Measurements from ENCODE around the gene JARID2. TPM values are rescaled to one million over a fixed set of nuclear protein-coding genes. Genes with fewer than 3 reads are reported as not detected.
A peak's percentile ranks its signal among the peaks of the same experiment; 100 is the strongest.

The JARID2 gene
- total RNA-seq, 1 donor from 2014 or later, result 65.6 TPM

DNA sequence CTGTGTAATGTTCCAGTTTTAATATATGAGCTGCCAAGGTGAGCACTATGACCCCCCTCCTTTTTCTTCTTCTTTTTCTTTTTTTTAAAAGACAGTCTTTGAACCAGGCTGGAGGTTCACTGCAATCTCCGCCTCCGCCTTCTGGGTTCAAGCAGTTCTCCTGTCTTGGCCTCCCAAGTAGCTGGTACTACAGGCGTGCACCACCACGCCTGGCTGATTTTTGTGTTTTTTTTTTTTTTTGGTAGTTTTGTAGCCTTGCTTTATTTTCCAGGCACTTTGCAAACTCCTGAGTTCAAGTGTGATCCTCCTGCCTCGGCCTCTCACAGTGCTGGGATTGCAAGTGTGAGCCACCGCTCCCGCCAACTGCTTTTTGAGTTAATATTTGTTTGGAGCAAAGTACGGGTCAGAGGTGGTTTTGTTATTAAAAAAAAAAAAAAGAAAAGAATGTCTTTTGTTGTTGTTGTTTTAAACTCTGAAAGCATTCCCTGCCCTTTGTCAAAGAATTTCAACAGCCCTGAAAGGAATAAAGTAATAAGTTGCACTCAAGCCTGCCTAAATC lies 78.6 kb downstream of the JARID2 start:
- Mint-ChIP-seq H3K27me3 (no peaks in the 10 kb centered on the region), H3K4me1 (ENCODE audit: low read depth) (peaks cover 44% of the 10 kb centered on the region), H3K36me3 (ENCODE audit: insufficient read depth) (no peaks in the 10 kb centered on the region), H3K4me3 (ENCODE audit: low read depth) (no peak overlapping the region), H3K27ac (no peak overlapping the region), H3K9me3 (ENCODE audit: low read depth) (no peaks in the 10 kb centered on the region)
- TF ChIP-seq, protein P1, sequence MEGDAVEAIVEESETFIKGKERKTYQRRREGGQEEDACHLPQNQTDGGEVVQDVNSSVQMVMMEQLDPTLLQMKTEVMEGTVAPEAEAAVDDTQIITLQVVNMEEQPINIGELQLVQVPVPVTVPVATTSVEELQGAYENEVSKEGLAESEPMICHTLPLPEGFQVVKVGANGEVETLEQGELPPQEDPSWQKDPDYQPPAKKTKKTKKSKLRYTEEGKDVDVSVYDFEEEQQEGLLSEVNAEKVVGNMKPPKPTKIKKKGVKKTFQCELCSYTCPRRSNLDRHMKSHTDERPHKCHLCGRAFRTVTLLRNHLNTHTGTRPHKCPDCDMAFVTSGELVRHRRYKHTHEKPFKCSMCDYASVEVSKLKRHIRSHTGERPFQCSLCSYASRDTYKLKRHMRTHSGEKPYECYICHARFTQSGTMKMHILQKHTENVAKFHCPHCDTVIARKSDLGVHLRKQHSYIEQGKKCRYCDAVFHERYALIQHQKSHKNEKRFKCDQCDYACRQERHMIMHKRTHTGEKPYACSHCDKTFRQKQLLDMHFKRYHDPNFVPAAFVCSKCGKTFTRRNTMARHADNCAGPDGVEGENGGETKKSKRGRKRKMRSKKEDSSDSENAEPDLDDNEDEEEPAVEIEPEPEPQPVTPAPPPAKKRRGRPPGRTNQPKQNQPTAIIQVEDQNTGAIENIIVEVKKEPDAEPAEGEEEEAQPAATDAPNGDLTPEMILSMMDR (IDR thresholded peaks at IDR 0.05; ENCODE audit: unreplicated experiment), result no peak
- no peak for DNase-seq (ENCODE audit: low spot score, unreplicated experiment)

DNA sequence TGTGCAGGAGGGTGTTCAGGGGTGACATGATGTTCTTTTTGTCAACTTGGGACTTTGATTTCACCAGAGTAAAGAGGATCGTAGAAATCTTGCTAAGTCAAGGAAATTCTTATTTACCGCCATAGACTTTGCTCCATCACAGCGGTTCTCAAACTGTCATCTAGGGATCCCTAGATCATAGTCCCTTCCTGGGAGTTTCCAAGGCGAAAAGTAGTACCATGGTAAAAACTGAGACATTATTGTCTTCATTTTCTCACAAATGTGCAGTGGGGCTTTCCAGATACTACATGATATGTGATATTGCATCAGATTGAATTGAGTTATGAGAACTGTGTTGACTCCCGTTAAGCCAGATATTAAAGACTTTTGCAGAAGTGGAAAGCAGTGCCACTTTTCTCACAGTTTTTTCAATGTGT lies 79.7 kb downstream of the JARID2 start:
- peaks cover 40% of the 10 kb centered on the region for H3K4me1 Mint-ChIP-seq (ENCODE audit: low read depth)
- peak overlapping the region; percentile 77 for H3K27ac Mint-ChIP-seq
- H3K36me3 Mint-ChIP-seq (ENCODE audit: insufficient read depth), result no peaks in the 10 kb centered on the region
- TF ChIP-seq, protein P1 (IDR thresholded peaks at IDR 0.05; ENCODE audit: unreplicated experiment), result no peak
- H3K27me3 Mint-ChIP-seq, result no peaks in the 10 kb centered on the region
- no peak overlapping the region for H3K4me3 Mint-ChIP-seq (ENCODE audit: low read depth)
- no peaks in the 10 kb centered on the region for H3K9me3 Mint-ChIP-seq (ENCODE audit: low read depth)
- no peak for DNase-seq (ENCODE audit: low spot score, unreplicated experiment)

GRCh38 chr6:15326067-15326614 lies 80.3 kb downstream of the JARID2 start:
- TF ChIP-seq, protein P1 (IDR thresholded peaks at IDR 0.05; ENCODE audit: unreplicated experiment), result no peak
- Mint-ChIP-seq H3K9me3 (ENCODE audit: low read depth) (no peaks in the 10 kb centered on the region), H3K36me3 (ENCODE audit: insufficient read depth) (no peaks in the 10 kb centered on the region), H3K27me3 (no peaks in the 10 kb centered on the region), H3K4me3 (ENCODE audit: low read depth) (no peak overlapping the region), H3K27ac (no peak overlapping the region), H3K4me1 (ENCODE audit: low read depth) (peaks cover 38% of the 10 kb centered on the region)
- no peak for DNase-seq (ENCODE audit: low spot score, unreplicated experiment)

GRCh38 chr6:15327271-15327670 lies 81.4 kb downstream of the JARID2 start:
- Mint-ChIP-seq H3K27me3 (no peaks in the 10 kb centered on the region), H3K9me3 (ENCODE audit: low read depth) (no peaks in the 10 kb centered on the region), H3K4me3 (ENCODE audit: low read depth) (no peak overlapping the region), H3K27ac (no peak overlapping the region), H3K36me3 (ENCODE audit: insufficient read depth) (no peaks in the 10 kb centered on the region), H3K4me1 (ENCODE audit: low read depth) (peaks cover 29% of the 10 kb centered on the region)
- DNase-seq (ENCODE audit: low spot score, unreplicated experiment), result no peak
- TF ChIP-seq, protein P1 (IDR thresholded peaks at IDR 0.05; ENCODE audit: unreplicated experiment), result peak; percentile 7

- no peak overlapping the region for H3K27ac Mint-ChIP-seq
These were observed 83.4 kb downstream of the JARID2 start for GRCh38 chr6:15329197-15329671.

More at GRCh38 chr6:15329197-15329671, 83.4 kb downstream of the JARID2 start:
- no peak for DNase-seq (ENCODE audit: low spot score, unreplicated experiment)
- H3K27me3 Mint-ChIP-seq, result no peaks in the 10 kb centered on the region
- TF ChIP-seq, protein P1 (IDR thresholded peaks at IDR 0.05; ENCODE audit: unreplicated experiment), result no peak
- no peak overlapping the region for H3K4me3 Mint-ChIP-seq (ENCODE audit: low read depth)
- no peaks in the 10 kb centered on the region for H3K9me3 Mint-ChIP-seq (ENCODE audit: low read depth)
- H3K4me1 Mint-ChIP-seq (ENCODE audit: low read depth), result peaks cover 18% of the 10 kb centered on the region
- H3K36me3 Mint-ChIP-seq (ENCODE audit: insufficient read depth), result no peaks in the 10 kb centered on the region

All from progenitor cell of endocrine pancreas (in vitro differentiated cells).